Calu3 (cell line): Measurements from ENCODE around the gene GDPGP1. TPM values are rescaled to one million over a fixed set of nuclear protein-coding genes. Genes with fewer than 3 reads are reported as not detected.

ENCODE experiments used
- BruUV-seq: library from RNA; stranded (reverse); fragments of 400-500 nt; replicated peaks from 2 replicates; lab custom pipeline; 2021; lab: Mats Ljungman, UMichigan
- CTCF ChIA-PET: fragments of 300-600 bp; sonication (Branson Sonifier 250); formaldehyde crosslinking; loops from one replicate; lab custom pipeline; 2022; ENCODE audit warnings: antibody characterized with exemption; lab: Charles Lee
- DNase-seq: peaks from one replicate; pipeline ENCODE4 v3.0.0; 2022
- H3K27ac Mint-ChIP-seq: one replicate; pipeline ENCODE4 v1.8.0; 2022; ENCODE audit warnings: mixed read lengths; ENCODE audit not compliant: unreplicated experiment
- H3K27me3 Mint-ChIP-seq: one replicate; pipeline ENCODE4 v1.8.0; 2022; ENCODE audit warnings: mixed read lengths; ENCODE audit not compliant: unreplicated experiment
- H3K36me3 Mint-ChIP-seq: one replicate; pipeline ENCODE4 v1.8.0; 2022; ENCODE audit warnings: mild to moderate bottlenecking, moderate library complexity, mixed read lengths; ENCODE audit not compliant: insufficient read depth, unreplicated experiment
- H3K4me1 Mint-ChIP-seq: one replicate; pipeline ENCODE4 v1.8.0; 2022; ENCODE audit warnings: mild to moderate bottlenecking, low read depth, mixed read lengths; ENCODE audit not compliant: unreplicated experiment
- H3K4me3 Mint-ChIP-seq: one replicate; pipeline ENCODE4 v1.8.0; 2022; ENCODE audit warnings: mild to moderate bottlenecking, low read depth, moderate library complexity, mixed read lengths; ENCODE audit not compliant: unreplicated experiment
- H3K9me3 Mint-ChIP-seq: one replicate; pipeline ENCODE4 v1.8.0; 2022; ENCODE audit warnings: low read depth, mixed read lengths; ENCODE audit not compliant: unreplicated experiment
- intact Hi-C: fragments of 100-400 bp; cut with micrococcal nuclease; formaldehyde crosslinking; loops from one replicate; pipeline ENCODE4 v1.10.0; 2022; ENCODE audit not compliant: unreplicated experiment
- total RNA-seq: library from RNA; stranded (reverse); gene quantifications from 2 replicates; pipeline ENCODE4 v1.2.3, GENCODE V29; 2022
- TF ChIP-seq, protein P1 (sequence below): fragments of 200-600 bp; IDR thresholded peaks from one replicate; pipeline ENCODE4 v1.8.0; 2022; ENCODE audit warnings: antibody characterized with exemption; ENCODE audit not compliant: unreplicated experiment

The GDPGP1 gene
- total RNA-seq, 1 experiment from 2014 or later: 20.3 TPM

DNA sequence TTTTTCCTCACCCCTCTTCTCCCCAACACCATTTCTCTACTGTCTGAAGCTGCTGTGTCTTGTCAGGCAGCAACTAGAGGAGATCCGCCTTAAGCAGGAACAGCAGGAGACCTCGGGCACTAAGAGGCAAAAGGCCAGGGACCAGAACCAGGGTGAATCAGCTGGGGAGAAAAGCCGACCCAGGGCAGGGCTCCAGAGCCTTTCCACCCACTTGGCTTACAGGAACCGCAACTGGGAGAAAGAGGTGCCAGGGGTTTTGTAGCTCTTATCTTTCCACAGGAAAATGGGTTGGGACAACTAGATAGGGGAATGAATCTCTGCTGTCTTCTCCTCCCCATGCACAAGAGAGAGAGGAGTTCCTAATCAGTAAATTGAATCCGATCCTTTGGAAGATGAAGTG, 28.4 kb downstream of the GDPGP1 start:
- H3K9me3 Mint-ChIP-seq: no peaks in the 10 kb centered on the region
- peaks cover 16% of the 10 kb centered on the region for H3K4me1 Mint-ChIP-seq
- H3K36me3 Mint-ChIP-seq: peaks cover 30% of the 10 kb centered on the region
- DNase-seq: no peak
- CTCF ChIA-PET: no interaction called here
- no peaks in the 10 kb centered on the region for H3K27me3 Mint-ChIP-seq
- no TSS peak for BruUV-seq
- TF ChIP-seq, protein P1, sequence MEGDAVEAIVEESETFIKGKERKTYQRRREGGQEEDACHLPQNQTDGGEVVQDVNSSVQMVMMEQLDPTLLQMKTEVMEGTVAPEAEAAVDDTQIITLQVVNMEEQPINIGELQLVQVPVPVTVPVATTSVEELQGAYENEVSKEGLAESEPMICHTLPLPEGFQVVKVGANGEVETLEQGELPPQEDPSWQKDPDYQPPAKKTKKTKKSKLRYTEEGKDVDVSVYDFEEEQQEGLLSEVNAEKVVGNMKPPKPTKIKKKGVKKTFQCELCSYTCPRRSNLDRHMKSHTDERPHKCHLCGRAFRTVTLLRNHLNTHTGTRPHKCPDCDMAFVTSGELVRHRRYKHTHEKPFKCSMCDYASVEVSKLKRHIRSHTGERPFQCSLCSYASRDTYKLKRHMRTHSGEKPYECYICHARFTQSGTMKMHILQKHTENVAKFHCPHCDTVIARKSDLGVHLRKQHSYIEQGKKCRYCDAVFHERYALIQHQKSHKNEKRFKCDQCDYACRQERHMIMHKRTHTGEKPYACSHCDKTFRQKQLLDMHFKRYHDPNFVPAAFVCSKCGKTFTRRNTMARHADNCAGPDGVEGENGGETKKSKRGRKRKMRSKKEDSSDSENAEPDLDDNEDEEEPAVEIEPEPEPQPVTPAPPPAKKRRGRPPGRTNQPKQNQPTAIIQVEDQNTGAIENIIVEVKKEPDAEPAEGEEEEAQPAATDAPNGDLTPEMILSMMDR: no peak
- intact Hi-C loops: no loop called here
- no peak overlapping the region for H3K4me3 Mint-ChIP-seq
- H3K27ac Mint-ChIP-seq: no peak overlapping the region

DNA sequence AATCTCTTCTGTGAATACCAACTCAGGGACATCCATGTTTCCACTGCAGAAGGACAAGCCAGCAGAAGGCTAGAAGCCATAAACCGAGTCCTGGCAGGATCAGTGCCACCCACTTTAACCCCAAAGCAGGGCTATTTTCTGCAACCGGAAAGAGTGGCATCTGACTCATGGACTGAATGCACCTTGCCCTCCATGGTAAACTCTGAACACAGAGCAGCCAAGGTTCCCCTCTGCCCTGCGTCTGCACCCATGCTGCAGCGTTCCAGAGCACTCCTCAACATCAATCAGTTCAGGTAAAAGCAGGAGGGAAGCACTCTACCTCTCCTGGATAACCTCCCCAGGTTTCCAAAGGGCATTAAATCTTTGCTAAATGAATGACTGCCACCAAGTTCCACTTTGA, 30.7 kb downstream of the GDPGP1 start:
- Mint-ChIP-seq H3K4me3 (peak overlapping the region; percentile 99), H3K9me3 (no peaks in the 10 kb centered on the region), H3K36me3 (peaks cover 49% of the 10 kb centered on the region), H3K27me3 (no peaks in the 10 kb centered on the region), H3K27ac (peak overlapping the region; percentile 93), H3K4me1 (peaks cover 32% of the 10 kb centered on the region)
- intact Hi-C loops: loop anchor here (2.0 kb wide), 2 partner anchors 32 to 36 kb away; partner anchors contain the start of gene CIB1
- CTCF ChIA-PET: no interaction called here
- DNase-seq: peak; percentile 47
- TF ChIP-seq, protein P1: no peak
- no TSS peak for BruUV-seq

DNA sequence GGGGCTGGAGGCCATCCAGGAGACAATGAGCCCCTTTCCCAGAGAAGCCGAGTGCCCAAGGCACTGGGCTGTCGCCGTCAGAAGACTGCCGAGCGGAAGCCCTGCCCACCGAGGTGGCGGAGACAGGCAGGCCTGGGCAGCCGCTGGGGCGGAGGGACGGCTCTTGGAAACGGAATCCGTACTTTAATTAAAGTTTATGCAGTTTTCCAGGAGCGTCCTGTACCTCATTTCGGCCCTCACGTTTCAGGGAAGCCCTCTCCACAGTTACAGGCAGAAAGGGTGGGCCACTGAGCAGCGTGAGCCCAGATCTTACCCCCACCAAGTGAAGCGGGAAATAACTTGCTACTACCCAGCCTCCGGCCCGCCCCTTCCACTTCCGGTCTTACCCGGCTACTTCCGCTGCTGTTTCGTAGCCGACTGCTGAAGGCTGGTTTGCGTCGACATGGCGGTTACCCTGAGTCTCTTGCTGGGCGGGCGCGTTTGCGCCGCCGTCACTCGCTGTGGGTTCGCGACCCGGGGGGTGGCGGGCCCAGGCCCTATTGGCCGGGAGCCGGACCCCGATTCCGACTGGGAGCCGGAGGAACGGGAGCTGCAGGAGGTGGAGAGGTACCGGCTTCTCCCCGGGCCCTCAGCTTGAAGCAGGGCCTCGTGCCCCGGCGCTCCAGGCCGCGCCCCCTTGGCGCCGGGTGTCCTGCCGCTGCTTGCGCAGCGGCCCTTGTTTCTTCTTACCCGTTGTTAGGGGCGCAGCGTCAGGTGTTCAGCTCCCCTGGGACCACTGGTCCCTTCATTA, 31.5 kb downstream of the GDPGP1 start, which contains the start of gene NGRN:
NGRN (plus strand) TSS at position 402 of the 790 bp plus-strand sequence; CDS start at position 443, 41 bp downstream.
- BruUV-seq: TSS peak; percentile 94
- peak within 1 kb of the TSS; percentile 93 for H3K27ac Mint-ChIP-seq
- DNase-seq: peak; percentile 94
- TF ChIP-seq, protein P1: no peak
- no peaks in the 10 kb centered on the region for H3K27me3 Mint-ChIP-seq
- intact Hi-C loops: loop anchor here (2.0 kb wide), 2 partner anchors 33 to 35 kb away; partner anchors contain the start of gene CIB1
- CTCF ChIA-PET: interaction anchor here (0.6 to 0.7 kb wide), 2 partner anchors 32 to 110 kb away, joined by 3 to 4 read pairs; partner anchors contain the start of genes CIB1 and GDPGP1
- peaks cover 40% of the 10 kb centered on the region for H3K4me1 Mint-ChIP-seq
- no peaks in the 10 kb centered on the region for H3K9me3 Mint-ChIP-seq
- H3K4me3 Mint-ChIP-seq: peak within 1 kb of the TSS; percentile 99
- H3K36me3 Mint-ChIP-seq: peaks cover 57% of the 10 kb centered on the region

DNA sequence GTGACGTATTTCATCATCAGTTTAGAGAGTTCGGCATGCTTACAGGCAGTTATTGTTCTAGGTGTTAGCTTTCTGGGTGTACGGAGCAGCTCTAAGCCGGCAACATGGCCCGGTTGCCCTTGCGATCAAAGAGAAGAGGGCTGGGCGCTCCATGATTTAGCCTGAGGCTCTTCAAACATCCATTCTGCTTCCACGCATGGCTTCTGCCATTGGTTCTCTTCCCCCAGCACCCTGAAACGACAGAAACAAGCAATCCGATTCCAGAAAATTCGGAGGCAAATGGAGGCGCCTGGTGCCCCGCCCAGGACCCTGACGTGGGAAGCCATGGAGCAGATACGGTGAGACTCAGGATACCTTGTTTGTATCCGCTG, 32.0 kb downstream of the GDPGP1 start:
- CTCF ChIA-PET: interaction anchor here (0.7 kb wide), 1 partner anchor 32 kb away, joined by 3 read pairs; the partner anchor contains the start of genes CIB1 and GDPGP1
- H3K27me3 Mint-ChIP-seq: no peaks in the 10 kb centered on the region
- no peaks in the 10 kb centered on the region for H3K9me3 Mint-ChIP-seq
- peak overlapping the region; percentile 99 for H3K4me3 Mint-ChIP-seq
- peak overlapping the region; percentile 93 for H3K27ac Mint-ChIP-seq
- BruUV-seq: no TSS peak
- peaks cover 60% of the 10 kb centered on the region for H3K36me3 Mint-ChIP-seq
- intact Hi-C loops: no loop called here
- peaks cover 46% of the 10 kb centered on the region for H3K4me1 Mint-ChIP-seq
- TF ChIP-seq, protein P1: no peak
- peak; percentile 40 for DNase-seq
